Endothelial cell (in vitro differentiated cells): Measurements from ENCODE around the gene TTI1. TPM values are rescaled to one million over a fixed set of nuclear protein-coding genes. Genes with fewer than 3 reads are reported as not detected.

Experiments used
- DNase-seq: peaks from one replicate; pipeline ENCODE4 v3.0.0; 2021; ENCODE audit warnings: low spot score
- H3K27ac Mint-ChIP-seq: one replicate; pipeline ENCODE4 v1.8.0; 2021; ENCODE audit warnings: mixed read lengths, inconsistent platforms; ENCODE audit not compliant: unreplicated experiment
- H3K27me3 Mint-ChIP-seq: one replicate; pipeline ENCODE4 v1.8.0; 2021; ENCODE audit warnings: mild to moderate bottlenecking, moderate library complexity, mixed read lengths, inconsistent platforms; ENCODE audit not compliant: unreplicated experiment
- H3K36me3 Mint-ChIP-seq: one replicate; pipeline ENCODE4 v1.8.0; 2021; ENCODE audit warnings: mild to moderate bottlenecking, low read depth, mixed read lengths, inconsistent platforms; ENCODE audit not compliant: unreplicated experiment
- H3K4me1 Mint-ChIP-seq: one replicate; pipeline ENCODE4 v1.8.0; 2021; ENCODE audit warnings: mild to moderate bottlenecking, mixed read lengths, inconsistent platforms; ENCODE audit not compliant: unreplicated experiment
- H3K4me3 Mint-ChIP-seq: one replicate; pipeline ENCODE4 v1.8.0; 2021; ENCODE audit warnings: mild to moderate bottlenecking, mixed read lengths, inconsistent platforms; ENCODE audit not compliant: unreplicated experiment
- H3K9me3 Mint-ChIP-seq: one replicate; pipeline ENCODE4 v1.8.0; 2021; ENCODE audit warnings: mixed read lengths, inconsistent platforms; ENCODE audit not compliant: unreplicated experiment
- CTCF ChIP-seq: fragments of 200-600 bp; sonication (generic); IDR thresholded peaks from one replicate; pipeline ENCODE4 v1.5.0; 2021; ENCODE audit warnings: antibody characterized with exemption; ENCODE audit not compliant: unreplicated experiment
- total RNA-seq: library from RNA; stranded (reverse); fragmentation: NEBNext Ultra II Directional; extraction: Animal tissue kit (Norgen Biotek cat#: 25700); gene quantifications from one replicate; pipeline ENCODE4 v1.2.1, GENCODE V29; 2021; ENCODE audit not compliant: unreplicated experiment

TTI1 gene
- total RNA-seq, 1 donor from 2014 or later, result 31.9 TPM

GRCh38 chr20:38008233-38008944, 24.9 kb downstream of the TTI1 start:
- H3K9me3 Mint-ChIP-seq, result no peaks in the 10 kb centered on the region
- no peak overlapping the region for H3K27ac Mint-ChIP-seq
- H3K4me1 Mint-ChIP-seq, result peaks cover 15% of the 10 kb centered on the region
- TF ChIP-seq CTCF, result no peak
- H3K4me3 Mint-ChIP-seq, result no peak overlapping the region
- no peak for DNase-seq
- H3K36me3 Mint-ChIP-seq, result peaks cover 17% of the 10 kb centered on the region
- H3K27me3 Mint-ChIP-seq, result no peaks in the 10 kb centered on the region

GRCh38 chr20:38007526-38007925, 25.7 kb downstream of the TTI1 start:
- Mint-ChIP-seq H3K27me3 (no peaks in the 10 kb centered on the region), H3K36me3 (peaks cover 12% of the 10 kb centered on the region), H3K4me3 (no peak overlapping the region), H3K4me1 (peaks cover 9% of the 10 kb centered on the region), H3K27ac (no peak overlapping the region), H3K9me3 (no peaks in the 10 kb centered on the region)
- TF ChIP-seq CTCF, result no peak
- DNase-seq, result no peak

- no peak overlapping the region for H3K4me3 Mint-ChIP-seq
- peaks cover 9% of the 10 kb centered on the region for H3K4me1 Mint-ChIP-seq
- H3K27ac Mint-ChIP-seq, result no peak overlapping the region
- H3K36me3 Mint-ChIP-seq, result peaks cover 10% of the 10 kb centered on the region
- H3K27me3 Mint-ChIP-seq, result no peaks in the 10 kb centered on the region
- TF ChIP-seq CTCF, result no peak
- no peaks in the 10 kb centered on the region for H3K9me3 Mint-ChIP-seq
- DNase-seq, result no peak
Measured at GRCh38 chr20:38005903-38006302, 27.4 kb downstream of the TTI1 start.

GRCh38 chr20:38004416-38004815, 28.8 kb downstream of the TTI1 start:
- Mint-ChIP-seq H3K36me3 (peaks cover 18% of the 10 kb centered on the region), H3K9me3 (no peaks in the 10 kb centered on the region)
- no peak for TF ChIP-seq CTCF

GRCh38 chr20:38002422-38002821, 30.8 kb downstream of the TTI1 start:
- Mint-ChIP-seq H3K4me1 (peaks cover 9% of the 10 kb centered on the region), H3K4me3 (no peak overlapping the region), H3K27ac (no peak overlapping the region), H3K9me3 (no peaks in the 10 kb centered on the region), H3K36me3 (peaks cover 16% of the 10 kb centered on the region), H3K27me3 (peaks cover 1% of the 10 kb centered on the region)
- DNase-seq, result no peak
- TF ChIP-seq CTCF, result no peak

More at GRCh38 chr20:38004416-38004815, 28.8 kb downstream of the TTI1 start:
- Mint-ChIP-seq H3K27ac (no peak overlapping the region), H3K4me3 (no peak overlapping the region), H3K4me1 (peaks cover 9% of the 10 kb centered on the region), H3K27me3 (peaks cover under 1% of the 10 kb centered on the region)
- DNase-seq, result no peak
